ENCODE measurements around the gene MBL2. TPM values are rescaled to one million over a fixed set of nuclear protein-coding genes. Genes with fewer than 3 reads are reported as not detected.

Gene MBL2
- total and polyA plus RNA-seq, 2 donors = 0.05 to 0.09 TPM

DNA sequence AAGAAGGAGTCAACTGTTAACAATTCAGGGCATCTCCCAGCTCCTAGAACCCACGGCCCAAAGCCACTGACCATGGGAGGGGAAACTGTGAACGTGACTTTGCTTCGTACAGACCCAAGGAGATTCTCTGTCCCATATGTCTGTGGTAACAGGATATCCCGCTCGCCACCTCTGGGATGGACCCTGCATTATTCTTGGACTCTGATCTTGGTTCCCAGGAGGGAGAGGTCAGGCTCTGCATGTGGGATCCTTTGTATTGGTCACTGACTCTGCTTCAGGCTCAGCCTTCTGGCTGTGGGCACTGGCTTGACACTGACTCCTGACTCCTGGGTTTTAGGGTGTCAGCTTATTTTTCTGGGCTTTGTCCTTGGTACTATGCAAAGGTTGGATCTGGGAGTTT, 13.5 kb upstream of the MBL2 start:
- no peaks in the 10 kb centered on the region for H3K27me3 ChIP-seq (ENCODE audit: control insufficient read depth in 2 of 2, insufficient read depth in 1 of 2, low read length in 1 of 2)
- H3K9me3 ChIP-seq (ENCODE audit: control insufficient read depth in 2 of 2, insufficient read depth in 1 of 2, low read length in 1 of 2) = no peaks in the 10 kb centered on the region
- H3K4me1 ChIP-seq (ENCODE audit: control insufficient read depth in 2 of 2, insufficient read depth in 2 of 2, low read length in 2 of 2) = peaks cover 0 to under 1% of the 10 kb centered on the region in 2 donors
- 98% methylated on average over 5 of the region's 5 CpGs for WGBS
- DNase-seq (ENCODE audit: low read depth in 6 of 9, low spot score in 9 of 9) = no peak
- H3K27ac ChIP-seq (ENCODE audit: low read depth in 1 of 2, low read length in 1 of 2) = no peak overlapping the region
- no peak overlapping the region for H3K4me3 ChIP-seq (ENCODE audit: low read length in 2 of 2)
- H3K36me3 ChIP-seq (ENCODE audit: control insufficient read depth in 2 of 2, insufficient read depth in 2 of 2, low read length in 1 of 2) = no peaks in the 10 kb centered on the region

DNA sequence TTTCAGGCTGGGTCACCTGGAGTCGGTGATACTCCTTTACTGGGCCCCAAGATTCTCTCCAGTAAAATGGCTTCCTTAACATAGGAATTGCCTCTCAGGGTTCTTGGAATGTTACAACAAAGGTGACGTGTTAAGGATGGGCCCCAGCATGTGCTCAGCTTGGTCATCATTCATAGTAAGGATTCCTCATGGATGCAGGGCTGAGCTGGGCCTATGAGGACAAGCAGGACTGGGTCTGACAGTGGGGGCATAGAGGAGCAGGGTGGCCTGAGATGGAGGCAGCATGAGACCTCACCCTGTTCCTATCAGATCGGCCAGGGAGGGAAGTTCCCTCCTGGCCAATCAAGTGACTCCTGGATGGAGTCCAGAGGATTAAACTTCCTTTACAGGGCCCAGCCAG, 12.8 kb upstream of the MBL2 start:
- DNase-seq (ENCODE audit: low read depth in 6 of 9, low spot score in 9 of 9) = no peak
- Histone ChIP-seq H3K4me1 (ENCODE audit: control insufficient read depth in 2 of 2, insufficient read depth in 2 of 2, low read length in 2 of 2) (peaks cover 0 to 7% of the 10 kb centered on the region in 2 donors), H3K36me3 (ENCODE audit: control insufficient read depth in 2 of 2, insufficient read depth in 2 of 2, low read length in 1 of 2) (no peaks in the 10 kb centered on the region), H3K27ac (ENCODE audit: low read depth in 1 of 2, low read length in 1 of 2) (no peak overlapping the region), H3K9me3 (ENCODE audit: control insufficient read depth in 2 of 2, insufficient read depth in 1 of 2, low read length in 1 of 2) (no peaks in the 10 kb centered on the region), H3K4me3 (ENCODE audit: low read length in 2 of 2) (no peak overlapping the region), H3K27me3 (ENCODE audit: control insufficient read depth in 2 of 2, insufficient read depth in 1 of 2, low read length in 1 of 2) (no peaks in the 10 kb centered on the region)
- 47% methylated on average over 3 of the region's 3 CpGs for WGBS

DNA sequence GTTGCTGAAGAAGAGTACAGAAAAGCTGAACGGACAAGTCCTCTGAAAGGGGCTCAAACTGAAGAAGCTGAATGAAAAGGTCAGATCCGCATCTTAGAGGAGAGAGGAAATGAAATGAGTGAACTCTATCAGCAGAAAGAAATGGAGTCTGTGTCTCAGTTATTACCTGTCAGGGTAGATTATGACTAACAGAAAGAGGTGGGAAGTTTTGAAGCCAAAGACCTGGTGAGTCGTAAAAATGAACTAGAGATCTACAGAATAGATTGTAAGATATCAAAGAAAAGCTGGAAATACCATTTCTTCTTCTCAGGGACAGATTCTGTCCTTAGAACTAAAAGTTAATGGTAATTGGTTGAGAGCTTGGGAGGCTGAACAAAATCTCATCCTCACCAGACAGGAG, 11.1 kb upstream of the MBL2 start:
- WGBS = 98% methylated on average over 3 of the region's 3 CpGs
- peaks cover 0 to 3% of the 10 kb centered on the region in 2 donors for H3K9me3 ChIP-seq (ENCODE audit: control insufficient read depth in 2 of 2, insufficient read depth in 1 of 2, low read length in 1 of 2)
- H3K27ac ChIP-seq (ENCODE audit: low read depth in 1 of 2, low read length in 1 of 2) = no peak overlapping the region

DNA sequence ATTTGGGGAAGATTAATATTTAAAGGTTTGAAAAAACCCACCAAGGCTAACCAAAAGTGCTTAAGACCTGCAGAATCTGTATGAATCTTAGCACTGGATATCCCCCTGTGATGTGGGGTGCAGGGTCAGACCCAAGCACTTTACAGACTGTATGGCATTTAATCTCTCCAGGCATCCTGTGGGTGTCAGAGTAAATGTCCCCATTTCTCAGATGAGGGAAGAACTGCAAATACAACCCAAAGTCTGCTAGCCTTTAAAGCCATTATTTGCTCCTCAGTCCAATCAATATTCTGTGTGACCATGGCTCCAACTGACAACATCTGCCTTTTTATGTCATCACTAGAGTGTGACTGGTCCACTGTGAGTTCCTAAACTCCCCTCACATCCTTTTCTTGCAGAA, 10.0 kb upstream of the MBL2 start:
- Histone ChIP-seq H3K36me3 (ENCODE audit: control insufficient read depth in 2 of 2, insufficient read depth in 2 of 2, low read length in 1 of 2) (no peaks in the 10 kb centered on the region), H3K4me1 (ENCODE audit: control insufficient read depth in 2 of 2, insufficient read depth in 2 of 2, low read length in 2 of 2) (peaks cover 9 to 35% of the 10 kb centered on the region in 2 donors), H3K27ac (ENCODE audit: low read depth in 1 of 2, low read length in 1 of 2) (no peak overlapping the region), H3K27me3 (ENCODE audit: control insufficient read depth in 2 of 2, insufficient read depth in 1 of 2, low read length in 1 of 2) (peaks cover 0 to 2% of the 10 kb centered on the region in 2 donors), H3K4me3 (ENCODE audit: low read length in 2 of 2) (no peak overlapping the region), H3K9me3 (ENCODE audit: control insufficient read depth in 2 of 2, insufficient read depth in 1 of 2, low read length in 1 of 2) (peaks cover 0 to 8% of the 10 kb centered on the region in 2 donors)
- no peak for DNase-seq (ENCODE audit: low read depth in 6 of 9, low spot score in 9 of 9)

More for the DNA sequence above, 11.1 kb upstream of the MBL2 start:
- DNase-seq (ENCODE audit: low read depth in 6 of 9, low spot score in 9 of 9) = no peak
- Histone ChIP-seq H3K4me3 (ENCODE audit: low read length in 2 of 2) (no peak overlapping the region), H3K4me1 (ENCODE audit: control insufficient read depth in 2 of 2, insufficient read depth in 2 of 2, low read length in 2 of 2) (peaks cover 5 to 24% of the 10 kb centered on the region in 2 donors), H3K27me3 (ENCODE audit: control insufficient read depth in 2 of 2, insufficient read depth in 1 of 2, low read length in 1 of 2) (peaks cover 0 to under 1% of the 10 kb centered on the region in 2 donors), H3K36me3 (ENCODE audit: control insufficient read depth in 2 of 2, insufficient read depth in 2 of 2, low read length in 1 of 2) (no peaks in the 10 kb centered on the region)

DNA sequence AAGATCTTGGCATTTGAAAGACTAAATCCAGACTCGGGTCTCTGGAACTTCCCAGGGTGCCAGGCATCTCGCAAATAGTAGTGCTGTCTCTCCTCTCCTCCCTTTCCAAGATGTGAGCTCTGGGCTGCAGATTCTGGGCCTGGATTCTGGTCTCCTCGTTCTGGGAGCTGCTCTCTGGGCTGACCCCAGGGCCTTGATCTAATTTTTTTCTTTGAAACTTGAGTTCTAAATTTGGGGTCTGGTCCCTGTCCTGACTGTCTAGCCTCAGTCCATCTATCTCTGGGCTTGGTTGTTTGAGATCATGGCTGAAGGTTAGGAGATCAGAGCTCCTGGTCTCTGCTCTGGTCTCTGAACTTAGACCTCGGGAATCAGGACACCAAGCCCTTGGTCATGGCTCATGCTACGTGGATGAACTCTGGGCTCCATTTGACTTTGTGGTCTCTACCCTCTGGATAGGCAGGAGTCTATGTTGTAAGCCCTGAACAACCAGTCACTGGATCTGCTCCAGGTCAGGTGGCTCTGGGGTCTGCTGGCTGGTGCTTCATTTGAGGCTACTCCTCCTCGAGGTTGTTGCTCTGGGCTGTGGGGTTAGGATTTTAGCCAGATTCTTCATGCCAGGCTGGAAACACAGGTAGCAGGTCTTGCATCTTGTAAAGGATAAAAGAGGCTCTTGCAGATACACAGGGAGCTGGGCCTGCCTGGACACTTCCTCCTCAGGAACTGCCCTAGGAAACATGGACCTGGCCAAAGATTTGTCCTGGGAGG, 8.0 kb upstream of the MBL2 start:
- Histone ChIP-seq H3K27ac (ENCODE audit: low read depth in 1 of 2, low read length in 1 of 2) (no peak overlapping the region), H3K36me3 (ENCODE audit: control insufficient read depth in 2 of 2, insufficient read depth in 2 of 2, low read length in 1 of 2) (no peaks in the 10 kb centered on the region), H3K4me1 (ENCODE audit: control insufficient read depth in 2 of 2, insufficient read depth in 2 of 2, low read length in 2 of 2) (peaks cover 9 to 41% of the 10 kb centered on the region in 2 donors), H3K4me3 (ENCODE audit: low read length in 2 of 2) (no peak overlapping the region), H3K27me3 (ENCODE audit: control insufficient read depth in 2 of 2, insufficient read depth in 1 of 2, low read length in 1 of 2) (peaks cover 0 to 2% of the 10 kb centered on the region in 2 donors), H3K9me3 (ENCODE audit: control insufficient read depth in 2 of 2, insufficient read depth in 1 of 2, low read length in 1 of 2) (peaks cover 0 to 8% of the 10 kb centered on the region in 2 donors)
- WGBS = 62% methylated on average over 6 of the region's 6 CpGs
- no peak for DNase-seq (ENCODE audit: low read depth in 6 of 9, low spot score in 9 of 9)

DNA sequence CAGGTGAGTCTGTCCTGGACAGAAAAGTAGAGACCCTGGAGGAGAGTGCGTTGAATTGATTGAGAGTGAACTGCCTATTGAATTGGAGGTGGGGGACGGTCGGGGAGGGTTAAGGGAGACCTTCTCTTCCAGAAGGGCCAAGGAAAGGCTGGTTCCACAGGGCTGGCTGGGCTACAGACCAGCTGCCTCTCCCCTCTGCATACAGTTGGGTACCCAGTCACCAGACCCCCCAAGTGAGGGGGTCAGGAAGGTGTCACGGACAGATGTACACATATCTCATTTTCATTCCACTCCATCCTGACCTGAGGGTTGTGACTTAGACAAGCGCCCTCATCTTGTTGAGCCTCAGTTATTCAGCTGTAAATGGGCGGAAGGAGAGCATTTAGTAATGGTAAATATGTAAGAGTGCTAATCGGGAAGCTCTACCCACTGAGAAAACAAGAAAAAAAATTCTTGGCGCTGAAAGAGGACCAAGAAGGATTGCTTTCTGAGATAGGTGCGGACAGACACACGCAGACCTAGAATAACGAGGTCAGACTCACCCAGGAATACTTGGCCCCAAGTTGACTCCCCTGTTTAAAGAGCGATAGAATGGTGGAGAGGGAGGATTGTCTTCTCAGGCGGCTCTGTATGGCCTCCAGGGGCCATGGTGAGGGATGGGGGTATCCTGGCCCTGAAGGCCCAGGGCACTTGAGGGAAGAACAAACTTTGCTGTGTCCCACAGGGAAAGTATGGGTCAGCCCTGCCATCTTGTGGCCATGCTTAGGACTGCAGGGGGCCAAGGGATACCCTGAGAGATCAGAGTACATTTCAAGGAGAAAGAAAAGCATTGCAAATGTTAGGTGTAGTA, 7.2 kb upstream of the MBL2 start:
- peak; percentile 68 to 92 (median 80) for DNase-seq (ENCODE audit: low read depth in 6 of 9, low spot score in 9 of 9)

DNA sequence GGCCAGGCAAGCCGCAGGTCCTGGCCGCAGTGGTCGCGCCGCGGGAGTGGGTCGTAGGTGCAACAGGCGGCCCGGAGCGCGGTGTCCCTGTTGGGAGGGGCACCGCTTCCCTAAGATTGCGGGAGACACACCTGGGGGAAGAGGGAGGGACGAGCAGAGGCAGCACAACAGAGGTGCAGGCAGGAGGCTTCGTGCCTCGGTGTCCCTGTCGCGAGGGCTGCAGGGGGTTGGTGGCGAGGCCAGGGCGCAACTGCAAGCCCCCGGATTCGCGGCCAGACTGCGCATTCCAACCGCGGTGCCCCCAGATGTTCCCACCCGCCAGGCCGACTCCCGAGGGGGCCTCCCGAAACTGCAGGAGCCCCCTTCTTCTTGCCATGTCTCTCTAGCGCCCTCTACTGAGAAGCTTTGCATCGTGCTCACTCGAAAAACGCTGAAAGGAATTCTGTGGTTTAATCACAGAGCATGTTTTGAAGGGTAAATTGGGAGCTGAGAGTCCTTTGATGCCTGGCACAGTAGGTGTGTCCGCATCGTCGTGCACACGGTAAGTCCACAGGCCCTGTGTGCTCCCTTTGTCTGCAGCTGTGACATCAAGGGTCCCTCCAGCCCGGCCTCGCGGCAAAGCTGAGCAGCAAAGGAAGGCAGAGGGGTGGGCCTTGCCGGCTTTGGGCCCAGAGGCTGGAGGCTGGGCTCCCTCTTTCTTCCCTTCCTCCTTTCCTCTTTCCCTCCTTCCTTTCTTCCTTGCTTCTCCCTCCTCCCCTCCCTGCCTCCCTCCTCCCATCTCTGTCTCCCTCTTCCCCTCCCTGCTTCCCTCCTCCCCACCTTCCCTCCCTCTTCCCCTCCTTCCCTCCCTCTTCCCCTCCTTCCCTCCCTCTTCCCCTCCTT, 6.2 kb upstream of the MBL2 start:
- WGBS = 60% methylated on average over 42 of the region's 42 CpGs

More for the DNA sequence above, 7.2 kb upstream of the MBL2 start:
- 90% methylated on average over 13 of the region's 13 CpGs for WGBS
- Histone ChIP-seq H3K4me3 (ENCODE audit: low read length in 2 of 2) (no peak overlapping the region), H3K27me3 (ENCODE audit: control insufficient read depth in 2 of 2, insufficient read depth in 1 of 2, low read length in 1 of 2) (peaks cover 0 to 2% of the 10 kb centered on the region in 2 donors), H3K9me3 (ENCODE audit: control insufficient read depth in 2 of 2, insufficient read depth in 1 of 2, low read length in 1 of 2) (peaks cover 0 to 8% of the 10 kb centered on the region in 2 donors), H3K4me1 (ENCODE audit: control insufficient read depth in 2 of 2, insufficient read depth in 2 of 2, low read length in 2 of 2) (peaks cover 9 to 41% of the 10 kb centered on the region in 2 donors), H3K27ac (ENCODE audit: low read depth in 1 of 2, low read length in 1 of 2) (peak overlapping the region in 1 of 2 donors; percentile 84), H3K36me3 (ENCODE audit: control insufficient read depth in 2 of 2, insufficient read depth in 2 of 2, low read length in 1 of 2) (no peaks in the 10 kb centered on the region)

DNA sequence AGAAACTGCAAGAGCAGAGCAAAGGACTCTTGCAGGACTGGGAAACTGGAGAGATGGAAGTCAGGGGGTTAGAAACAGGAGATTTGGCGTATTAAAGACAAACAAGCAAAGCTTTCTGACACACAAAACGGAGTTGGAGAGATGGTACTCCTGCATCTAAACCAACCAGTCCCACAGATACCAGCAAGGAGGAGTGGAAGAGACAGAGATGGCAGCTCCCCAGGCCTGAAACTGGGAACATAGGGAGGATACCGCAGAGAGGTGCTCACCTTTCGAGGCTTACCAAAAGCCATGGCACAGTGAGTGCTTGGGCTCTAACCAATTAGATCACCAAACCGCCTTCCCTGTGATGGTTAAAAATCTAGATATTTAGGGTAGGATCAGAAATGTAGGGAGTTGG, 4.8 kb upstream of the MBL2 start:
- Histone ChIP-seq H3K27ac (ENCODE audit: low read depth in 1 of 2, low read length in 1 of 2) (no peak overlapping the region), H3K36me3 (ENCODE audit: control insufficient read depth in 2 of 2, insufficient read depth in 2 of 2, low read length in 1 of 2) (no peaks in the 10 kb centered on the region), H3K4me1 (ENCODE audit: control insufficient read depth in 2 of 2, insufficient read depth in 2 of 2, low read length in 2 of 2) (peaks cover 9 to 44% of the 10 kb centered on the region in 2 donors), H3K9me3 (ENCODE audit: control insufficient read depth in 2 of 2, insufficient read depth in 1 of 2, low read length in 1 of 2) (peaks cover 0 to 8% of the 10 kb centered on the region in 2 donors), H3K4me3 (ENCODE audit: low read length in 2 of 2) (no peak overlapping the region), H3K27me3 (ENCODE audit: control insufficient read depth in 2 of 2, insufficient read depth in 1 of 2, low read length in 1 of 2) (peaks cover 0 to 2% of the 10 kb centered on the region in 2 donors)
- WGBS = 98% methylated on average over 5 of the region's 5 CpGs
- DNase-seq (ENCODE audit: low read depth in 6 of 9, low spot score in 9 of 9) = no peak

More for the DNA sequence above, 6.2 kb upstream of the MBL2 start:
- H3K36me3 ChIP-seq (ENCODE audit: control insufficient read depth in 2 of 2, insufficient read depth in 2 of 2, low read length in 1 of 2) = no peaks in the 10 kb centered on the region
- peak overlapping the region in 1 of 2 donors; percentile 84 for H3K27ac ChIP-seq (ENCODE audit: low read depth in 1 of 2, low read length in 1 of 2)
- H3K4me1 ChIP-seq (ENCODE audit: control insufficient read depth in 2 of 2, insufficient read depth in 2 of 2, low read length in 2 of 2) = peaks cover 9 to 41% of the 10 kb centered on the region in 2 donors
- H3K27me3 ChIP-seq (ENCODE audit: control insufficient read depth in 2 of 2, insufficient read depth in 1 of 2, low read length in 1 of 2) = peaks cover 0 to 2% of the 10 kb centered on the region in 2 donors
- H3K9me3 ChIP-seq (ENCODE audit: control insufficient read depth in 2 of 2, insufficient read depth in 1 of 2, low read length in 1 of 2) = peaks cover 0 to 8% of the 10 kb centered on the region in 2 donors
- DNase-seq (ENCODE audit: low read depth in 6 of 9, low spot score in 9 of 9) = peak; percentile 43 to 93 (median 76)
- peak overlapping the region in 1 of 2 donors; percentile 20 for H3K4me3 ChIP-seq (ENCODE audit: low read length in 2 of 2)

Data from thymus (tissue), 11 donors.